Measurements from ENCODE around the gene STPG1.

The STPG1 gene

DNA sequence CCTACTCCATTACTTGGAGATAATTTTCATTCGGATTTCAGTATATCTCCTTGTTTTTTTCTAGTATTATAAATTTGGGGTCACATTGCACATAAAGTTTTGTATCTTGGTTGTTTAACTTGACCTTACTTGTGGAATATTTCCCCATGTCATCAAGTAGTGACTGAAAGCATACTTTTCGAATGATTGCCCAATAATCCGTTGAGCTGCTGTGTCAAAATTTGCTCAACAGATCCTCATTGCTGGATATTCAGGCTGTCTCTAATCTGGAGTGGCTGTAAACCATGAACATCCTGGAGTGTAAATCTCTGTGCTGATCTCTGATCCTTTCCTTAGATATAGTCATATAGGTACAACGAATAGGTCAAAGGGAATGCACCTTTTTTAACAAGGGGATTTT, 7.0 kb upstream of the STPG1 start:
- H2AFZ ChIP-seq (ENCODE audit: low read depth, low read length), result no peak overlapping the region
- peaks cover 21% of the 10 kb centered on the region for H3K4me1 ChIP-seq (ENCODE audit: insufficient read depth, low read length)
- TF ChIP-seq EZH2 (IDR thresholded peaks at IDR 0.05; ENCODE audit: borderline replicate concordance, low read depth, low read length, severe bottlenecking), result no peak
- TF ChIP-seq CTCF (IDR thresholded peaks at IDR 0.05; ENCODE audit: borderline replicate concordance, extremely low read depth, low read length, poor library complexity, severe bottlenecking), result no peak
- H3K79me2 ChIP-seq (ENCODE audit: insufficient read depth, low read length), result peaks cover 3% of the 10 kb centered on the region; the same call in 1 of the 2 replicates
- no peak overlapping the region for H3K9ac ChIP-seq (ENCODE audit: low read depth, low read length)
- no peak overlapping the region for H3K27ac ChIP-seq (ENCODE audit: low read length)
- H3K27me3 ChIP-seq (ENCODE audit: insufficient read depth, low read length, poor library complexity), result no peaks in the 10 kb centered on the region
- no peaks in the 10 kb centered on the region for H3K9me3 ChIP-seq (ENCODE audit: insufficient read depth, low read length, severe bottlenecking)
- H3K4me2 ChIP-seq (ENCODE audit: insufficient read depth, low read length), result no peak overlapping the region
- no peaks in the 10 kb centered on the region for H4K20me1 ChIP-seq (ENCODE audit: insufficient read depth, low read length)
- no peak overlapping the region for H3K4me3 ChIP-seq (ENCODE audit: low read depth in 1 of 2, low read length in 2 of 2)
- ATAC-seq (ENCODE audit: insufficient read depth, low read depth) (no peak), DNase-seq (no peak)
- peaks cover 15% of the 10 kb centered on the region; the same call in 1 of the 2 replicates for H3K36me3 ChIP-seq (ENCODE audit: insufficient read depth, low read length)

GRCh38 chr1:24418898-24419628, 5.5 kb upstream of the STPG1 start:
- Histone ChIP-seq H3K4me2 (ENCODE audit: insufficient read depth, low read length) (no peak overlapping the region), H3K9me3 (ENCODE audit: insufficient read depth, low read length, severe bottlenecking) (no peaks in the 10 kb centered on the region), H2AFZ (ENCODE audit: low read depth, low read length) (no peak overlapping the region), H3K9ac (ENCODE audit: low read depth, low read length) (no peak overlapping the region), H3K79me2 (ENCODE audit: insufficient read depth, low read length) (peaks cover 3% of the 10 kb centered on the region; the same call in 1 of the 2 replicates), H3K36me3 (ENCODE audit: insufficient read depth, low read length) (peaks cover 15% of the 10 kb centered on the region; the same call in 1 of the 2 replicates), H3K4me3 (ENCODE audit: low read depth in 1 of 2, low read length in 2 of 2) (no peak overlapping the region), H4K20me1 (ENCODE audit: insufficient read depth, low read length) (no peaks in the 10 kb centered on the region), H3K27ac (ENCODE audit: low read length) (no peak overlapping the region), H3K4me1 (ENCODE audit: insufficient read depth, low read length) (peaks cover 25% of the 10 kb centered on the region), H3K27me3 (ENCODE audit: insufficient read depth, low read length, poor library complexity) (no peaks in the 10 kb centered on the region)
- no peak for TF ChIP-seq EZH2 (IDR thresholded peaks at IDR 0.05; ENCODE audit: borderline replicate concordance, low read depth, low read length, severe bottlenecking)
- TF ChIP-seq CTCF (IDR thresholded peaks at IDR 0.05; ENCODE audit: borderline replicate concordance, extremely low read depth, low read length, poor library complexity, severe bottlenecking), result no peak
- ATAC-seq (ENCODE audit: insufficient read depth, low read depth) (no peak), DNase-seq (no peak)

GRCh38 chr1:24417681-24418080, 4.1 kb upstream of the STPG1 start:
- Histone ChIP-seq H3K4me2 (ENCODE audit: insufficient read depth, low read length) (peak overlapping the region; percentile 96), H4K20me1 (ENCODE audit: insufficient read depth, low read length) (no peaks in the 10 kb centered on the region), H2AFZ (ENCODE audit: low read depth, low read length) (no peak overlapping the region), H3K4me3 (ENCODE audit: low read depth in 1 of 2, low read length in 2 of 2) (no peak overlapping the region), H3K36me3 (ENCODE audit: insufficient read depth, low read length) (peaks cover 15% of the 10 kb centered on the region; the same call in 1 of the 2 replicates), H3K9me3 (ENCODE audit: insufficient read depth, low read length, severe bottlenecking) (no peaks in the 10 kb centered on the region), H3K27ac (ENCODE audit: low read length) (no peak overlapping the region), H3K27me3 (ENCODE audit: insufficient read depth, low read length, poor library complexity) (peaks cover 11% of the 10 kb centered on the region), H3K9ac (ENCODE audit: low read depth, low read length) (no peak overlapping the region), H3K79me2 (ENCODE audit: insufficient read depth, low read length) (peaks cover 3% of the 10 kb centered on the region; the same call in 1 of the 2 replicates), H3K4me1 (ENCODE audit: insufficient read depth, low read length) (peaks cover 25% of the 10 kb centered on the region)
- DNase-seq, result no peak
- ATAC-seq (ENCODE audit: insufficient read depth, low read depth), result no peak
- TF ChIP-seq EZH2 (IDR thresholded peaks at IDR 0.05; ENCODE audit: borderline replicate concordance, low read depth, low read length, severe bottlenecking), result no peak
- no peak for TF ChIP-seq CTCF (IDR thresholded peaks at IDR 0.05; ENCODE audit: borderline replicate concordance, extremely low read depth, low read length, poor library complexity, severe bottlenecking)
